Gastrocnemius medialis (tissue), 4 donors: ENCODE results near the gene EXPH5. TPM values are rescaled to one million over a fixed set of nuclear protein-coding genes. Genes with fewer than 3 reads are reported as not detected.

ENCODE experiments used
- ATAC-seq, 2 donors: fragments of 150-250 bp; one replicate each; pipeline ENCODE4 v1.9.1; 2016
- DNase-seq, 2 donors: peaks; one replicate each; pipeline ENCODE4 v3.0.0-alpha.2; 2019
- H3K27ac ChIP-seq, 4 donors: fragments of 200-600 bp; sonication (generic); 1 replicate in 1 of 4; 2 replicates in 3 of 4; pipeline ENCODE4 v1.5.1; 2016 to 2018; ENCODE audit warnings: mild to moderate bottlenecking in 2 of 4, moderate library complexity in 1 of 4
- H3K27me3 ChIP-seq, 3 donors: fragments of 200-600 bp; sonication (generic) in 2 of 3; 1 replicate in 1 of 3; 2 replicates in 2 of 3; pipeline versions ENCODE4 v1.5.1 to v1.6.0; 2016 to 2019; ENCODE audit warnings: mild to moderate bottlenecking in 1 of 3, moderate library complexity in 1 of 3
- H3K36me3 ChIP-seq, 2 donors: fragments of 200-600 bp; sonication (generic) in 1 of 2; one replicate each; pipeline ENCODE4 v1.5.1; 2017 to 2018
- H3K4me1 ChIP-seq, 2 donors: fragments of 200-600 bp; sonication (generic) in 1 of 2; one replicate each; pipeline ENCODE4 v1.5.1; 2016 to 2017; ENCODE audit warnings: mild to moderate bottlenecking in 2 of 2
- H3K4me3 ChIP-seq, 4 donors: fragments of 200-600 bp; sonication (generic) in 3 of 4; 1 replicate in 1 of 4; 2 replicates in 3 of 4; pipeline ENCODE4 v1.5.1; 2016 to 2019; ENCODE audit warnings: mild to moderate bottlenecking in 2 of 4
- H3K9me3 ChIP-seq, 3 donors: fragments of 200-600 bp; sonication (generic) in 2 of 3; 1 replicate in 1 of 3; 2 replicates in 2 of 3; pipeline ENCODE4 v1.5.1; 2016 to 2019
- CTCF ChIP-seq, 5 experiments: fragments of 450-650 bp in 3 of 5; fragments of 200-600 bp in 2 of 5; sonication (generic) in 2 of 5; IDR thresholded peaks in 4 of 5; conservative IDR thresholded peaks in 1 of 5; 1 replicate in 4 of 5; 2 replicates in 1 of 5; pipeline ENCODE4 v1.5.1; 2016 to 2019; ENCODE audit warnings: antibody characterized with exemption in 5 of 5, mild to moderate bottlenecking in 3 of 5, moderate library complexity in 3 of 5
- POLR2A ChIP-seq, 2 donors: fragments of 450-650 bp; IDR thresholded peaks; one replicate each; pipeline ENCODE4 v1.6.1; 2017; ENCODE audit warnings: antibody characterized with exemption in 2 of 2, mild to moderate bottlenecking in 2 of 2, moderate library complexity in 2 of 2
- in situ Hi-C, 4 donors: fragments of 200-750 bp; cut with MboI; loops; one replicate each; pipeline versions ENCODE4 v1.15.0 to v1.8.0; 2017; ENCODE audit warnings: low sequenced_read_pairs in 4 of 4
- intact Hi-C: fragments of 100-400 bp; cut with DNase I; formaldehyde crosslinking; loops from one replicate; pipeline ENCODE4 v1.15.1; 2023; ENCODE audit warnings: low total_unique reads
- total RNA-seq, 4 donors: library from RNA; depleted of rRNA; stranded (reverse); fragments of >200 nt; gene quantifications; one replicate each; pipeline versions ENCODE4 v1.1.0 to v1.2.3, GENCODE V29; 2016

Gene EXPH5
- total RNA-seq, 4 donors from 2014 or later: 0.07 to 0.22 (median 0.20) TPM; not detected in 1

GRCh38 chr11:108538022-108538424, 55.5 kb downstream of the EXPH5 start:
- Histone ChIP-seq H3K36me3 (no peaks in the 10 kb centered on the region), H3K9me3 (no peaks in the 10 kb centered on the region), H3K4me1 (no peaks in the 10 kb centered on the region), H3K27me3 (no peaks in the 10 kb centered on the region), H3K27ac (no peak overlapping the region), H3K4me3 (no peak overlapping the region)
- TF ChIP-seq POLR2A (IDR thresholded peaks at IDR 0.05) (no peak), CTCF (IDR thresholded peaks at IDR 0.05 in 4 of 5, conservative IDR thresholded peaks at IDR 0.05 in 1 of 5) (no peak)
- no peak for DNase-seq
- in situ Hi-C loops: no loop called here
- intact Hi-C loops: no loop called here
- ATAC-seq: no peak

- TF ChIP-seq CTCF (IDR thresholded peaks at IDR 0.05 in 4 of 5, conservative IDR thresholded peaks at IDR 0.05 in 1 of 5) (no peak), POLR2A (IDR thresholded peaks at IDR 0.05) (no peak)
- Histone ChIP-seq H3K27me3 (no peaks in the 10 kb centered on the region), H3K36me3 (no peaks in the 10 kb centered on the region), H3K27ac (no peak overlapping the region), H3K9me3 (no peaks in the 10 kb centered on the region), H3K4me1 (no peaks in the 10 kb centered on the region), H3K4me3 (no peak overlapping the region)
- ATAC-seq (no peak), DNase-seq (no peak)
- intact Hi-C loops: no loop called here
- in situ Hi-C loops: no loop called here
These were observed 56.8 kb downstream of the EXPH5 start for GRCh38 chr11:108536783-108537182.

GRCh38 chr11:108535384-108535955, 58.1 kb downstream of the EXPH5 start:
- intact Hi-C loops: no loop called here
- Histone ChIP-seq H3K36me3 (no peaks in the 10 kb centered on the region), H3K27me3 (no peaks in the 10 kb centered on the region), H3K4me3 (no peak overlapping the region), H3K4me1 (no peaks in the 10 kb centered on the region), H3K27ac (no peak overlapping the region), H3K9me3 (no peaks in the 10 kb centered on the region)
- no peak for ATAC-seq
- DNase-seq: no peak
- no peak for TF ChIP-seq POLR2A (IDR thresholded peaks at IDR 0.05)
- no peak for TF ChIP-seq CTCF (IDR thresholded peaks at IDR 0.05 in 4 of 5, conservative IDR thresholded peaks at IDR 0.05 in 1 of 5)
- in situ Hi-C loops: no loop called here

- Histone ChIP-seq H3K4me1 (no peaks in the 10 kb centered on the region), H3K27me3 (no peaks in the 10 kb centered on the region), H3K9me3 (no peaks in the 10 kb centered on the region), H3K36me3 (no peaks in the 10 kb centered on the region), H3K4me3 (no peak overlapping the region), H3K27ac (no peak overlapping the region)
- TF ChIP-seq CTCF (IDR thresholded peaks at IDR 0.05 in 4 of 5, conservative IDR thresholded peaks at IDR 0.05 in 1 of 5) (no peak), POLR2A (IDR thresholded peaks at IDR 0.05) (no peak)
- DNase-seq (no peak), ATAC-seq (no peak)
- intact Hi-C loops (no loop called here), in situ Hi-C loops (no loop called here)
These were observed 59.2 kb downstream of the EXPH5 start for GRCh38 chr11:108534274-108534882.

- no peaks in the 10 kb centered on the region for H3K36me3 ChIP-seq
- H3K27me3 ChIP-seq: no peaks in the 10 kb centered on the region
- in situ Hi-C loops: no loop called here
- DNase-seq (no peak), ATAC-seq (no peak)
- H3K9me3 ChIP-seq: no peaks in the 10 kb centered on the region
- intact Hi-C loops: no loop called here
- H3K27ac ChIP-seq: no peak overlapping the region
- TF ChIP-seq CTCF (IDR thresholded peaks at IDR 0.05 in 4 of 5, conservative IDR thresholded peaks at IDR 0.05 in 1 of 5): no peak
- no peak for TF ChIP-seq POLR2A (IDR thresholded peaks at IDR 0.05)
- no peaks in the 10 kb centered on the region for H3K4me1 ChIP-seq
- H3K4me3 ChIP-seq: no peak overlapping the region
These were observed 63.1 kb downstream of the EXPH5 start for GRCh38 chr11:108530426-108530825.
